ENCODE measurements around the gene VPS13D.
"Not testable (repeated sequence)": the region's sequence is repeated elsewhere in the genome, so short reads cannot be mapped to it uniquely, and the experiment has no call there.

The VPS13D gene

DNA sequence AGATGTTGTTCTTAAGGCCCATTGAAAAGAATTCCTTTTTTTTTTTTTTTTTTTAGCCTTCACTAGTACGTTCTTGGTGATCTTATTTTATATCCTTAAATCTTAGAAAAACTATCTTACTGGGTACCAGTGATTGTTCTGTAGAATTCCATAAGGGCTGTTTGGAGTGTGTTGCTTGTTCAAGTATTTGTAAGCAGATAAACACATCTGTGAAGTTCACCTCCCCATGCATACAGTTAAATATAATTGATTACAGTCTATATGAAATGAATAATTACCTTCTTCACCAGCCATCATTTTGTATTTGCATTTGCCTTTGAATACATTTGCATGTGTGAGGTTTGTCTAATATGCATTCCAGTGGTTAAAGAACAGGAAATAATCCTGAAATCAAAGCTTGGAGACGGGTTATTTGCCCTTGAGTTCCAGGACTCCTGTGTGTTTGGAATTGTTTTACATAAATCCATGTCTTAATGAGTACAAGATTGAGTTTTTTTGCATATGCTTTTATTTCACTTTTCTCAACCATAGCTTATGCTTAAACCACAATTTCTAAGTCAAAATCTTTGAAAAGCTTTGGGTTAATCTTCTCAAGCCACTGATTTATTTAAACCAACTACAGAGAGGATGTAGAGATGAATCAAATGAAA, 73.1 kb downstream of the VPS13D start:
- Histone ChIP-seq H3K9ac (ENCODE audit: low read length) (no peak overlapping the region), H3K4me1 (ENCODE audit: control insufficient read depth, insufficient read depth, low read length) (no peaks in the 10 kb centered on the region), H3K9me3 (ENCODE audit: control insufficient read depth, low read length) (no peaks in the 10 kb centered on the region), H3K36me3 (ENCODE audit: control insufficient read depth, insufficient read depth, low read length) (peaks cover 4% of the 10 kb centered on the region), H3K27me3 (ENCODE audit: control insufficient read depth, insufficient read depth, low read length) (no peaks in the 10 kb centered on the region), H3K4me3 (ENCODE audit: low read length) (no peak overlapping the region)

DNA sequence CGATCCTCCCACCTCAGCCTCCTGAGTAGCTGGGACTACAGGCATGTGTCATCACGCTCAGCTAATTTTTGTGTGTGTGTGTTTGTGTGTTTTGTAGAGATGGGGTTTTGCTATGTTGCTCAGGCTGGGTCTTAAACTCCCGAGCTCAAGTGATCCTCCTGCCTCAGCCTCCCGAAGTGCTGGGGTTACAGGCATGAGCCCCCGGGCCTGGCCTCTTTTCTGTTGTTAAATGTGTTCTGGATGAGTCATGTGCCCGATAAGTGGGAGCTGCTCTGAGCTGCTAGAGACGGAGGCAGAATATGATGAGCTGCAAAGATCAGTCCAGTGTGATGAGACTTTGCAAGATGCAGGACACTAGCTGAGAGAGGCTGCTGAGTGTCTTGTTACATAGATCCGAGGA, 75.5 kb downstream of the VPS13D start:
- no peaks in the 10 kb centered on the region for H3K4me1 ChIP-seq (ENCODE audit: control insufficient read depth, insufficient read depth, low read length)

DNA sequence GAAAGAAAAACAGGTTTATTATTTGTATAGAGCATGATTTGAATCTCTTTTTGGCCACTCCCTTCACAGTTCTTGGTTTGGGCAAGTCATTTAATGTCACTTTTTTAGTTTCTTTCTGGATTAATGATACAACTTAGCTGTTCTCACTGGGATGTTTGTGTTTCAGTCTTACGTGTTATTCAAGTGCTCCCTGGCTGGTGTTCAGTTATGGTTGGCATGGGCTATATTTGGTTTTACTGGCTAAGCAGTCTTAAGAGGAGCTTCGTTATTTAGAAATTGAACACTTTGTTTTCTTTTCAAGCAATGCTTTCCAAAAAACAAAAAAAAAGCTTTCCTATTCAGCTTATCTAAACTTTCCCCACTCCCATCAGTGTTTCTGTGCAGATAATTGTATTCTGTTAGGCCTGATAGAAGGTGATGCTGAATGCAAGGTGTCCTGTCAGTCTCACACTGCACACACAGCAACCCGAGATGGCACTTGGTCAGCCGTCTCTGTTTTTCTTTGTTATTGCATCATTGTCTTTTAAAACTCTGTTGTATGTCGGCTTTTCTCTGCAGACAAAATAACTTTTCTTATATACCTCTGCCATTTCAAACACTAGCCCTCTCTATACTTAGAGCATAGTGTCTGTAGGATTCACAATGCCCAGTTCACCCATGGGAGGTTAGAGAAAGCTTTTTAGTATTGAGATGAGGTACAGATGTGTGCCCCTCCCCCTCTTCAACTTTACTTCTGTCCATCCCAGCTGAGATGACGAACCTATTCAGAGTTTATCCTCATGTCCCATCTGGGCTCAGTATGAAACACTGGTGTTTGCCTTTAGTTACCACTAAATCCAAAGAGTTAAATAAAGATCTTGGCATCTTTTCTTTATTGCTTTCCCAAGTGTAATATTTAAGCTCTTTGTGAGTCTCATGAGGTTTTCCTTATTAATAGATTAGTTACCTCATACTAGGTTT, 80.2 kb downstream of the VPS13D start:
- no peaks in the 10 kb centered on the region for H3K4me1 ChIP-seq (ENCODE audit: control insufficient read depth, insufficient read depth, low read length)
- no peak overlapping the region for H3K4me3 ChIP-seq (ENCODE audit: low read length)
- no peak overlapping the region for H3K9ac ChIP-seq (ENCODE audit: low read length)
- H3K27me3 ChIP-seq (ENCODE audit: control insufficient read depth, insufficient read depth, low read length): no peaks in the 10 kb centered on the region
- H3K9me3 ChIP-seq (ENCODE audit: control insufficient read depth, low read length): no peaks in the 10 kb centered on the region
- H3K36me3 ChIP-seq (ENCODE audit: control insufficient read depth, insufficient read depth, low read length): peaks cover 4% of the 10 kb centered on the region

More for the DNA sequence above, 75.5 kb downstream of the VPS13D start:
- Histone ChIP-seq H3K36me3 (ENCODE audit: control insufficient read depth, insufficient read depth, low read length) (peaks cover 4% of the 10 kb centered on the region), H3K4me3 (ENCODE audit: low read length) (no peak overlapping the region), H3K27me3 (ENCODE audit: control insufficient read depth, insufficient read depth, low read length) (no peaks in the 10 kb centered on the region), H3K9ac (ENCODE audit: low read length) (no peak overlapping the region), H3K9me3 (ENCODE audit: control insufficient read depth, low read length) (no peaks in the 10 kb centered on the region)

DNA sequence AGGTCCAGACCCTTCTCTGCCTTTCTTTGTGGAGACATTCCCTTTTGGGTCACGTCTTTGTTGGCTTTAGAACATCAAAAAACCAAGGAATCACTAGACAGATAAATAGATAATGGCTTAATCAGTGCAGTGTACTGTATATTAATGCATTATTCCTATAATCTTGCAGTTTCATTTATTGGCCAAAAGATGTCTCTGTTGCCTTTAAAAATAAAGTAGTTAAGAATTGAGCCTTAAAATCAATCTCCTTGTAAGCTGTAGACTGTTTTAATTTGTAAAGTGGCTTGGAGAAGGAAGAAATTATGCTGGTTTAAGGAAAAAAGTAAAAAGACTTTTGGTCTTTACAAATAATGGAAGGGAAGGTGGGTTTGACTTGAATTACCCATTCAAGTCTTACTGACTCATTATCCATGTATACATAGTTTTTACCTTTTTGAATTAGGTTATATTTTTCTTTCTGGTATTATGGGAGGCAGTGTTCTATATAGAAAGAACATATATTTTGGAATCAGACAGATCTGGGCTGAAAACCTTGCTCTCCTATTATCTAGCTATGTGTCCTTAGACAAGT, 84.6 kb downstream of the VPS13D start:
- Histone ChIP-seq H3K9me3 (ENCODE audit: control insufficient read depth, low read length) (no peaks in the 10 kb centered on the region), H3K4me3 (ENCODE audit: low read length) (no peak overlapping the region), H3K27me3 (ENCODE audit: control insufficient read depth, insufficient read depth, low read length) (no peaks in the 10 kb centered on the region), H3K36me3 (ENCODE audit: control insufficient read depth, insufficient read depth, low read length) (no peaks in the 10 kb centered on the region), H3K4me1 (ENCODE audit: control insufficient read depth, insufficient read depth, low read length) (no peaks in the 10 kb centered on the region), H3K9ac (ENCODE audit: low read length) (no peak overlapping the region)

DNA sequence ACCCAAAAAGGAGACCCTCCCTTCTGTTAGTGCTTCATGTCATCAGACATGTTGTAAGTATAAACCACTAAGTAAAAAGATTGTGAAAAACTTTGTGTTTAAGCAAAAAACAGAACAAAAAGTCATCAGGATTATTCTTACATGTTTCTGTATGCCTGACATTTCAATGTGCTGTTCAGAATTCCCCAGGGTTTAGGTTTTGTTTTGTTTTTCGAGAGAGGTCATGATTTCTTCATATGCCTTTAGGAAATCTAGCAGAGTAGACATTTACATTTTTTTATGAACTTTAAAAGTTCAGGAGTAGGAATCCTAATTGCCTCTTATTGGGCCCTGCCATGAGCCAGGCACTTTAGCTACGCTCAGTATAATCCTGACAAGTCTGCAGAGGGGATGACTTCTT, 85.3 kb downstream of the VPS13D start:
- Histone ChIP-seq H3K4me3 (ENCODE audit: low read length) (no peak overlapping the region), H3K4me1 (ENCODE audit: control insufficient read depth, insufficient read depth, low read length) (no peaks in the 10 kb centered on the region), H3K27me3 (ENCODE audit: control insufficient read depth, insufficient read depth, low read length) (no peaks in the 10 kb centered on the region), H3K9ac (ENCODE audit: low read length) (no peak overlapping the region), H3K36me3 (ENCODE audit: control insufficient read depth, insufficient read depth, low read length) (no peaks in the 10 kb centered on the region), H3K9me3 (ENCODE audit: control insufficient read depth, low read length) (no peaks in the 10 kb centered on the region)

DNA sequence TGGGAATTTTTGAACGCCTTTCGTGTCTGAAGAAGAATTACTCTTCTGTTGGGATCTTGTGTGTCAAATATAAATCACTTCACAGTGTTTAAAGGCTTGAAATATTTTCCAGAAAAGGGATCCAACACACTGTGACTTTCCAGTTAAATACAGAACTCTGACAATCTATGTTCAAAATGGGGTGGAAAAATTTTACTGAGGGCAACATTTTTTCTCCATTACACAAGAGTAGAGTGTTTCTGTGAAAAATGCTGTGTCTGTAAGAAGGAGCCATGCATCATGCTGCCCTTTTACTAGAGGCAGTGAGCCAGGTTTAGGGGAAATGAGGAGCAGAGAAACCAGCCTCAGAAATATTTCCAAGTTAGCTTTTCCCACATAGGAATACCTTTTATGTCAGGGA, 86.5 kb downstream of the VPS13D start:
- Histone ChIP-seq H3K27me3 (ENCODE audit: control insufficient read depth, insufficient read depth, low read length) (no peaks in the 10 kb centered on the region), H3K4me1 (ENCODE audit: control insufficient read depth, insufficient read depth, low read length) (no peaks in the 10 kb centered on the region), H3K4me3 (ENCODE audit: low read length) (no peak overlapping the region), H3K9me3 (ENCODE audit: control insufficient read depth, low read length) (no peaks in the 10 kb centered on the region), H3K9ac (ENCODE audit: low read length) (no peak overlapping the region), H3K36me3 (ENCODE audit: control insufficient read depth, insufficient read depth, low read length) (no peaks in the 10 kb centered on the region)

DNA sequence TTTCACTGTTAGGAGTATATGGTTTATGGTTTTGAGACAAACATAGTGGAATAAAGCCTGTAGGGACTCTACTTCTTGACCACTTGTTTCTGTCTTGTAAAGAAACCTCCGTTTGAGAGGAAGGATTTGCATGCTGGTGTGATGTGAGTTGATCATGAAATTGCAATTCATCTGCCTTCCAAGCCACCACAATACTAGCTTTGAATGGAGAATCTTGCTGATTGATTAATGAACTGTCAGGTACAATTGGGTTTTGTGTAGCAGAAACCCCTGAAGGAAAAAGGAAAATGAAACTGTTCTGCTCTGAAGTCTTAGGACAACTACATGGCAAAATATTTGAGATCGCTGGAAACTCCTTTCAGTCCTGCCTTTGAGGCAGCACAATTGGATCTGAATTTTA, 90.7 kb downstream of the VPS13D start:
- Histone ChIP-seq H3K36me3 (ENCODE audit: control insufficient read depth, insufficient read depth, low read length) (no peaks in the 10 kb centered on the region), H3K9me3 (ENCODE audit: control insufficient read depth, low read length) (no peaks in the 10 kb centered on the region), H3K9ac (ENCODE audit: low read length) (no peak overlapping the region), H3K4me1 (ENCODE audit: control insufficient read depth, insufficient read depth, low read length) (no peaks in the 10 kb centered on the region), H3K27me3 (ENCODE audit: control insufficient read depth, insufficient read depth, low read length) (no peaks in the 10 kb centered on the region), H3K4me3 (ENCODE audit: low read length) (no peak overlapping the region)

DNA sequence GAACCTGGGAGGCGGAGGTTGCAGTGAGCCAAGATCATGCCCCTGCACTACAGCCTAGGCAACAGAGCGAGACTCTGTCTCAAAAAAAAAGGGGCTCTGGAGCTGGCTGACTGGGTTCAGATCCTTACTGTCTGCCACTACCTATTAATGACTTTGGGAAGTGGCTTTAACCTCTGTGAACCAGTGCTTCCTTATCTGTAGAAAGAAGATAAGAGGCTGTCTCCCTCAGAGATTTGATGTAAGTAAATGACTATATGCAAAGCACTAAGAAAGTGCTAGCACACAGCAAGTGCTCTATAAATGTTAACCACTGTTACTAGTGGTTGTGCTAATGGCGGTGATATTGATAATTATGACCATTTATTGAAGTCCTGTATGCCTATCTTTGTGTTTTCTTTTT, 94.6 kb downstream of the VPS13D start:
- H3K4me1 ChIP-seq (ENCODE audit: control insufficient read depth, insufficient read depth, low read length): no peaks in the 10 kb centered on the region
- no peaks in the 10 kb centered on the region for H3K9me3 ChIP-seq (ENCODE audit: control insufficient read depth, low read length)
- H3K27me3 ChIP-seq (ENCODE audit: control insufficient read depth, insufficient read depth, low read length): no peaks in the 10 kb centered on the region
- no peaks in the 10 kb centered on the region for H3K36me3 ChIP-seq (ENCODE audit: control insufficient read depth, insufficient read depth, low read length)
- H3K9ac ChIP-seq (ENCODE audit: low read length): no peak overlapping the region
- H3K4me3 ChIP-seq (ENCODE audit: low read length): no peak overlapping the region

DNA sequence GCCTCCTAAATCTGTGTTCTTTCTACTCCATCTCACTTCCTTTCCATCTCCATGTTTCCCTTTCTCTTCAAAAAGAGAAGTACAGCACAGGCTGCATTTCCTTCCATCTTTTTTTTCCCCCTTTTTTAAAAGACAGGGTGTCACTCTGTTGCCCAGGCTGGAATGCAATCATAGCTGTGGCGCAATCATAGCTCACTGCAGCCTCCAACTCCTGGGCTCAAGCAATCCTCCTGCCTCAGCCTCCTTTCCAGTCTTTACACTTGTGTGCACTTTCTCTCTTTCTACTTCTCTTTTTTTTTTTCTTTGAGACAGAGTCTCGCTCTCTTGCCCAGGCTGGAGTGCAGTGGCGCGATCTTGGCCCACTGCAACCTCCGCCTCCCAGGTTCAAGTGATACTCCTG, 95.1 kb downstream of the VPS13D start:
- not testable (repeated sequence) for H3K4me1 ChIP-seq (ENCODE audit: control insufficient read depth, insufficient read depth, low read length); H3K27me3 ChIP-seq (ENCODE audit: control insufficient read depth, insufficient read depth, low read length); H3K4me3 ChIP-seq (ENCODE audit: low read length); H3K9me3 ChIP-seq (ENCODE audit: control insufficient read depth, low read length); H3K9ac ChIP-seq (ENCODE audit: low read length); H3K36me3 ChIP-seq (ENCODE audit: control insufficient read depth, insufficient read depth, low read length)

DNA sequence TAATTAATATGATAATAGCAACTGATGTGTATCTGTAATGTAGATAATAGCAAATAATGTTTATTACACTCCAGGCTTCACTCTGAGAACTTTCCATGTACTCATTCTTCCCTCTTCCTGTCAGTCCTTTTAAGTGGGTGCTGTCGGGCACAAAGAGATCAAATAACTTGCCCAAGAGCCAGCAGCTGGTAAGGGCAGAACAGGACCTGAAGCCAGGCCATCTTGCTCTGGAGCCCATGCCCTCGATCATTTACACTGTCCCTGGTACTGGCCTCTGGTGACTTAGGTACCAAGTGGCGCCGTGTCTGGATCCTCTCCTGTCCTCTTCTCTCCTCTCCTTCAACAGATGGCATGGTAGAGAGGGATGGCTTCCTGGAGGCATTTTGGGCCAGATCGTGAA, 97.2 kb downstream of the VPS13D start:
- no peaks in the 10 kb centered on the region for H3K36me3 ChIP-seq (ENCODE audit: control insufficient read depth, insufficient read depth, low read length)

DNA sequence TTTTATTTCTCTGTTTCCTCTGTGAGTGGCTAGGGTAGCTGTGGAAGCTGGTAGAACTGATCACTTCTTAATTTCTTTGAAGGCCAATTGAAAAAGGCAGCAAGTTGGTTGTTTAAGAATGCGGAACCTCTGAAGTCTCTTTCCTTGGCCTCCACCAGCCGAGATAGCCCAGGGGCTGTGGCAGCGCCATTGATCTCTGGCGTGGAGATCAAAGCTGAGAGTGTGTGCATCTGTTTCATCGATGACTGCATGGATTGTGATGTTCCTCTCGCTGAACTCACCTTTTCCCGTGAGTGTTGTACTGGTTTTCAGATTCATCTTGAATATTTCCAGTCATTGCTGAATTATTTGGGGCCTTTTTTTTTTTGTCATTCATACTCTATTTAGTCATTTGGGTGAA, 97.7 kb downstream of the VPS13D start:
- Histone ChIP-seq H3K9me3 (ENCODE audit: control insufficient read depth, low read length) (no peaks in the 10 kb centered on the region), H3K36me3 (ENCODE audit: control insufficient read depth, insufficient read depth, low read length) (no peaks in the 10 kb centered on the region), H3K4me1 (ENCODE audit: control insufficient read depth, insufficient read depth, low read length) (no peaks in the 10 kb centered on the region), H3K4me3 (ENCODE audit: low read length) (no peak overlapping the region), H3K27me3 (ENCODE audit: control insufficient read depth, insufficient read depth, low read length) (no peaks in the 10 kb centered on the region), H3K9ac (ENCODE audit: low read length) (no peak overlapping the region)

More for the DNA sequence above, 97.2 kb downstream of the VPS13D start:
- no peak overlapping the region for H3K4me3 ChIP-seq (ENCODE audit: low read length)
- H3K27me3 ChIP-seq (ENCODE audit: control insufficient read depth, insufficient read depth, low read length): no peaks in the 10 kb centered on the region
- no peaks in the 10 kb centered on the region for H3K4me1 ChIP-seq (ENCODE audit: control insufficient read depth, insufficient read depth, low read length)
- no peak overlapping the region for H3K9ac ChIP-seq (ENCODE audit: low read length)
- no peaks in the 10 kb centered on the region for H3K9me3 ChIP-seq (ENCODE audit: control insufficient read depth, low read length)

All from mucosa of stomach (tissue), 1 donor.